ENCODE measurements around the gene GPR6.

The GPR6 gene, protein sequence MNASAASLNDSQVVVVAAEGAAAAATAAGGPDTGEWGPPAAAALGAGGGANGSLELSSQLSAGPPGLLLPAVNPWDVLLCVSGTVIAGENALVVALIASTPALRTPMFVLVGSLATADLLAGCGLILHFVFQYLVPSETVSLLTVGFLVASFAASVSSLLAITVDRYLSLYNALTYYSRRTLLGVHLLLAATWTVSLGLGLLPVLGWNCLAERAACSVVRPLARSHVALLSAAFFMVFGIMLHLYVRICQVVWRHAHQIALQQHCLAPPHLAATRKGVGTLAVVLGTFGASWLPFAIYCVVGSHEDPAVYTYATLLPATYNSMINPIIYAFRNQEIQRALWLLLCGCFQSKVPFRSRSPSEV

DNA sequence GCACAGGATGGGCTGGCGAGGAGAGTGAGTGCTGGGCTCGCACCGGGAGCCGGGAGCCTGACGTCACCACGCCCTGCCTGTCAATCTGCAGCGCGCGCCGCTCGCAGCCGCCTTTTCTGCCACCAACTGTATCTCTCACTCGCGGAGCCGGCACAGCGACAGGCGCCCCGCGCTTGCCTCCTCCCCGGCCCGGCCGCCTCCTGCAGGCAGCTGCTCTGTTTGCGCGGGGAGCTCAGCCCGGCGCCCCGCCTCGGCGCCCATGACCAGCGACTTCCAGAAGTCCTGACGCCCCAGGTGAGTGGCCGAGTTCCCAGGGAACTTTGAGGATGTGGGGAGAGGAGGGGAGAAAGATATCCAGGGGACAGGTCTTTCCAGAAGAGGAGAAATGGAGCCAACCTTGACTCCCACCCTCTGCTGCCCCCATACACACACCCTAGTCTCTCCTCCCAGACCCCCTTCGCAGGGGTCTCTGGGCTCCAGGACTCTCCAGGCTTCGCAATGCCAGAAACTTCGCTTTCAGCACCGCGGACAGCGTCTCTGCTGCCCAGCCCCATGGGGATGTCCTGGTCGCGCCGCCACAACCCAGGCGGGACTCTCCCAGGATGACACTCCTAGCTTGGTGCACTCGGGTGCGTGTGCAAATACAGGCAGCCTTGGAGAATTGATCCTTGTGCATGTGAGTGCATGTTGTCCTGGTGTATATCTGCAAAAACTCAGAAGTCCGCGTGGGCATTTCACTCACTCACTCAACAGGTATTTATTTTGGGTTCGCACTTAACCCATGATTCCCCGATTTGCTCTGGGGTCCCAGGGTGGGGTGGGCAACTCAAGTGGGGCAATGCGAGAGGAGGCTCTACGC is at the start of gene GPR6:
GPR6 (plus strand) TSS at position 138 of the 859 bp plus-strand sequence. CDS start 802 bp downstream, outside the sequence.
- Histone ChIP-seq H3K9ac (ENCODE audit: low read length in 5 of 5) (no peak within 1 kb of the TSS), H3K4me3 (ENCODE audit: low read depth in 1 of 5, low read length in 5 of 5) (peak within 1 kb of the TSS in 1 of 5 donors; percentile 16), H3K27me3 (ENCODE audit: control insufficient read depth in 5 of 5, insufficient read depth in 4 of 5, low read length in 5 of 5) (peaks cover 20 to 33% (median 26%) of the 10 kb centered on the region in 5 donors), H3K4me1 (ENCODE audit: control insufficient read depth in 5 of 5, insufficient read depth in 5 of 5, low read length in 5 of 5) (peaks cover 0 to 8% (median 4%) of the 10 kb centered on the region in 5 donors), H3K9me3 (ENCODE audit: control insufficient read depth in 5 of 5, low read length in 5 of 5) (peaks cover 0 to 7% (median 5%) of the 10 kb centered on the region in 5 donors), H3K36me3 (ENCODE audit: control insufficient read depth in 5 of 5, insufficient read depth in 5 of 5, low read length in 5 of 5) (no peaks in the 10 kb centered on the region), H3K27ac (ENCODE audit: low read depth, low read length) (no peak within 1 kb of the TSS)

DNA sequence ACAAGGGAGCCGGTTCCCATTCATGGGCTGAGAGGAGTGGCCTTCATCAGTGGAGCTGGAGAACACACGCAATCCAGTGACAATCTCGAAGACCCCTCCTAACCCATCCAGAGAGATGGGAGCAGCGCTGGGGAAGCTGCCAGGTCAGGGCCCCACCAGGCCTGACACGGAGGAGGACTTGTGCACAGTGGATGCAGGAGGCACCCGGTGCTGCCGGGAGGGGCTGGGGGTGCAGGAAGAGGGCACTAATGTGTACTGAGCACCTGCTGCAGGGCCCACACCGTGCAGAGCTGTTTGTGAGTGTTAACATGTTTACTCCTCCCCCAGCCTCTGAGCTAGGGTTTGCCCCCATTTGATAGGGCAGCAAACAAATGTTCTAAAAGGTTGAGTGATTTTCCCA is 43.8 kb upstream of the GPR6 start:
- Histone ChIP-seq H3K4me3 (ENCODE audit: low read depth in 1 of 5, low read length in 5 of 5) (no peak overlapping the region), H3K27ac (ENCODE audit: low read depth, low read length) (no peak overlapping the region), H3K9ac (ENCODE audit: low read length in 5 of 5) (no peak overlapping the region), H3K9me3 (ENCODE audit: control insufficient read depth in 5 of 5, low read length in 5 of 5) (peaks cover 0 to 4% (median 0%) of the 10 kb centered on the region in 5 donors), H3K27me3 (ENCODE audit: control insufficient read depth in 5 of 5, insufficient read depth in 4 of 5, low read length in 5 of 5) (no peaks in the 10 kb centered on the region), H3K36me3 (ENCODE audit: control insufficient read depth in 5 of 5, insufficient read depth in 5 of 5, low read length in 5 of 5) (no peaks in the 10 kb centered on the region), H3K4me1 (ENCODE audit: control insufficient read depth in 5 of 5, insufficient read depth in 5 of 5, low read length in 5 of 5) (no peaks in the 10 kb centered on the region)

DNA sequence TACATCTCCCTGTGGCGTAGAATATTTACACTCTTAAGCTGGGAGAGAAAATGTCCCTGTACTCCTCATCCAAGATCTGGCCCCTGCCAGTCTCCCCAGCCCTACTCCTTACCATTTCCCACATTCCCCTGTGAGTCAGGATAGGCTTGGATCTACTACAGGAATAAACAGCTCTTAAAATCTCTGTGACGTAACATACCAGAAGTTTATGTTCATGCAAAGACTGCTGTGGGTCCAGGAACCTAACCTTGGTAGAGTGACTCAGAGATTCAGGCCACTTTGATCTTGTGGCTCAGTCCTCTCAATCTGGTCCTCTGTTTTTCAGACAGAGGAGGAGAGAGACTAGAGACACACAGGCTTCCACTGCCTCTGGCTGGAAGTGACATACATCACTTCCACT is 38.5 kb upstream of the GPR6 start:
- Histone ChIP-seq H3K9ac (ENCODE audit: low read length in 5 of 5) (no peak overlapping the region), H3K9me3 (ENCODE audit: control insufficient read depth in 5 of 5, low read length in 5 of 5) (peaks cover 0 to 4% (median 0%) of the 10 kb centered on the region in 5 donors), H3K36me3 (ENCODE audit: control insufficient read depth in 5 of 5, insufficient read depth in 5 of 5, low read length in 5 of 5) (no peaks in the 10 kb centered on the region), H3K4me1 (ENCODE audit: control insufficient read depth in 5 of 5, insufficient read depth in 5 of 5, low read length in 5 of 5) (no peaks in the 10 kb centered on the region), H3K27ac (ENCODE audit: low read depth, low read length) (no peak overlapping the region), H3K27me3 (ENCODE audit: control insufficient read depth in 5 of 5, insufficient read depth in 4 of 5, low read length in 5 of 5) (no peaks in the 10 kb centered on the region), H3K4me3 (ENCODE audit: low read depth in 1 of 5, low read length in 5 of 5) (no peak overlapping the region)

DNA sequence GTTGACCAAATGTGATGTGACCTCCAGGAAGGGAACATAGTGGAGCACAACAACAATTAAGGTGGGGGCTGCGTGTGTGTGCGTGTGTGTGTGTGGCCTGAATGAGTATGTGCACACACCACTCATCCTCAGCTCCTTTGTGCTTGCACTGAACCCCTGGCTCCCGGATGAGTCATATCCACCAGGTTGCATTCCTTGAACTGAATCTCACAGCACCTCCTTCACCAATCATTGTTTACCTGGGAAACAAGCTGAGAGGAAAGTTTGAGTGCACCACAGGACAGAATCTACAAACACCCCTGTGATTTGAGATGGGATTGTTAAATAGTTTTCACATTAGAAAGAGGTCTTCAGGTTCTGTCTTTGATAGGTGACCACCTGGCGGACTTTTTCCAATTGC is 33.7 kb upstream of the GPR6 start:
- Histone ChIP-seq H3K36me3 (ENCODE audit: control insufficient read depth in 5 of 5, insufficient read depth in 5 of 5, low read length in 5 of 5) (no peaks in the 10 kb centered on the region), H3K4me3 (ENCODE audit: low read depth in 1 of 5, low read length in 5 of 5) (no peak overlapping the region), H3K4me1 (ENCODE audit: control insufficient read depth in 5 of 5, insufficient read depth in 5 of 5, low read length in 5 of 5) (no peaks in the 10 kb centered on the region), H3K27ac (ENCODE audit: low read depth, low read length) (no peak overlapping the region), H3K9me3 (ENCODE audit: control insufficient read depth in 5 of 5, low read length in 5 of 5) (no peaks in the 10 kb centered on the region), H3K27me3 (ENCODE audit: control insufficient read depth in 5 of 5, insufficient read depth in 4 of 5, low read length in 5 of 5) (peaks cover 0 to 5% (median 2%) of the 10 kb centered on the region in 5 donors), H3K9ac (ENCODE audit: low read length in 5 of 5) (no peak overlapping the region)

DNA sequence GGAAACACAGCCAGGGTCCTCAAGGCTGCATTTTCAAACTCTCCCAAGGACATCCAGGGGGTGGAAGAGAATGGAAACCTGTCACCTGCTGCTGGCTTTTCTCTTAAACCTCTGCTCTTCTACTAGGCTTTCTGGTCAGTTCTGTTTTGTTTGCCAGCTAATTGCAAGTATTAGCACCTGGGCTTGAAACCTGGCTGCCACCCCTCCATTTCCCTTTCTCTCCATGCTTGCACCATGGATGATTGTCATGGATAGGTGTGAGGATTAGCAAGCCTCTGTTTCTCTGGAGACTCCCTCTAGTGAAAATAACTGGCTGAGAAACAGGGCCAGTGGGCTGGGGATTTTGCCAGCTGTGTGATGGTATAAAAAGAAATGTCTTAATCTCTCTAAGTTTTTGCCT is 33.0 kb upstream of the GPR6 start:
- peaks cover 0 to 5% (median 2%) of the 10 kb centered on the region in 5 donors for H3K27me3 ChIP-seq (ENCODE audit: control insufficient read depth in 5 of 5, insufficient read depth in 4 of 5, low read length in 5 of 5)
- no peaks in the 10 kb centered on the region for H3K9me3 ChIP-seq (ENCODE audit: control insufficient read depth in 5 of 5, low read length in 5 of 5)
- no peaks in the 10 kb centered on the region for H3K4me1 ChIP-seq (ENCODE audit: control insufficient read depth in 5 of 5, insufficient read depth in 5 of 5, low read length in 5 of 5)
- no peaks in the 10 kb centered on the region for H3K36me3 ChIP-seq (ENCODE audit: control insufficient read depth in 5 of 5, insufficient read depth in 5 of 5, low read length in 5 of 5)
- no peak overlapping the region for H3K27ac ChIP-seq (ENCODE audit: low read depth, low read length)
- H3K9ac ChIP-seq (ENCODE audit: low read length in 5 of 5), result no peak overlapping the region
- H3K4me3 ChIP-seq (ENCODE audit: low read depth in 1 of 5, low read length in 5 of 5), result no peak overlapping the region

DNA sequence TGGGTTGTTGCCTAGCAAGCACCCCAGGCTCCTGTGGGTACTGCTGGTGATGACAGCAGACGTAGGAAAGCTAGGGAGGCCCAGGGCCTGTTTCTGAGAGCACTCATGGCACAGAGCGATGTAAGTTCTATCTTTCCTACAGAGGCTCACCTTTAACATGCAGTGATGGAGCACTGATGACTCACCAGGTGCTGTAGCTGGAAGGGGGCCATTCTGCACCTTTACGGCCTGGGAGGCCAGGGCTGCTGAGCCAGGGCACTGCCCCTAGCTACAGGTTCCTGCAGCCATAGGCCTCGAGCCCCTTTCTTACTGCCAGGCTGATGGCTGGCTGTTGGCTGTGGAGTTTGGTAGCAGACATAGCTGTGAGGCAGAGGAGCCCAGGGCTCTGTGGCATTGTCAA is 31.1 kb upstream of the GPR6 start:
- H3K4me1 ChIP-seq (ENCODE audit: control insufficient read depth in 5 of 5, insufficient read depth in 5 of 5, low read length in 5 of 5), result no peaks in the 10 kb centered on the region
- H3K9me3 ChIP-seq (ENCODE audit: control insufficient read depth in 5 of 5, low read length in 5 of 5), result no peaks in the 10 kb centered on the region
- no peak overlapping the region for H3K9ac ChIP-seq (ENCODE audit: low read length in 5 of 5)
- H3K4me3 ChIP-seq (ENCODE audit: low read depth in 1 of 5, low read length in 5 of 5), result no peak overlapping the region
- peaks cover 0 to 5% (median 2%) of the 10 kb centered on the region in 5 donors for H3K27me3 ChIP-seq (ENCODE audit: control insufficient read depth in 5 of 5, insufficient read depth in 4 of 5, low read length in 5 of 5)
- H3K36me3 ChIP-seq (ENCODE audit: control insufficient read depth in 5 of 5, insufficient read depth in 5 of 5, low read length in 5 of 5), result no peaks in the 10 kb centered on the region
- H3K27ac ChIP-seq (ENCODE audit: low read depth, low read length), result no peak overlapping the region

DNA sequence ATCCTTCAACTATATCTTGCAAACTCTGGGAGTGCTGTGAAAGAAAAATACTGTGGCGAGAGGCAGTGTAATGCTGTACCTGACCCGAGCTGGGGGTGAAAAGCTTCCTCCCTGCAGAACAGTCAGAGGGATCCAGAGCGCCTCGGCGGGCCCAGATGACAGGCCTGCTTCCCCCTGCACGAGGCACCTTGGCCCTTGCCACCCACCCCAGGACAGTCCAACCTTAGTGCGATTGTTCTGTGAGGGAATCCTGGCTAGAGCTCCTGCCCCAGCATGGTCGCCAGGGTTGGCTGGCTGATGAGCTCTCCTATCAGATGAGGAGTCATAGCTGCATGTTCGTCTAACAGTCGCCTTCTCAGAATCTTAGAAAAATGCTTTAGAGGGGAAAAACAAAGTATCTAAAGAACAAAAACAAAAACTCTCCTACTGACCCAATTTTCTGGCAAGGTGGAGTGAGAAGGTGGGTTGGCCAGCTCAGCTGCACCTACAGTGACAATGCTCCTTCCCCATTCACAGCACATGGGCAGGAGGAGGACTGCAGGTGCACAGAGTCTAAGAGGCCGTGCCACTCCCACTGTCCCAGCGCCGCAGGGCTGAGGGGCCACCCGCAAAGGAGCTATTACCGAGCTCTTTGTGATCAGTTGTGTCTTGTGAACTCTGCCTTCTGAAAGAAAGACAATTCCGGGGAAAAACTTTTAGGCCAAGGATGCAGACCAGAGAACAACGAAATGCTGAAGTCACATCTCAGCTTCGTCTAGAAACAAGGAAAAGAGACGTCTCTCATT is 28.6 kb upstream of the GPR6 start:
- Histone ChIP-seq H3K4me3 (ENCODE audit: low read depth in 1 of 5, low read length in 5 of 5) (no peak overlapping the region), H3K4me1 (ENCODE audit: control insufficient read depth in 5 of 5, insufficient read depth in 5 of 5, low read length in 5 of 5) (no peaks in the 10 kb centered on the region), H3K27ac (ENCODE audit: low read depth, low read length) (no peak overlapping the region), H3K27me3 (ENCODE audit: control insufficient read depth in 5 of 5, insufficient read depth in 4 of 5, low read length in 5 of 5) (peaks cover 0 to 5% (median 2%) of the 10 kb centered on the region in 5 donors), H3K9me3 (ENCODE audit: control insufficient read depth in 5 of 5, low read length in 5 of 5) (no peaks in the 10 kb centered on the region), H3K9ac (ENCODE audit: low read length in 5 of 5) (no peak overlapping the region), H3K36me3 (ENCODE audit: control insufficient read depth in 5 of 5, insufficient read depth in 5 of 5, low read length in 5 of 5) (no peaks in the 10 kb centered on the region)

DNA sequence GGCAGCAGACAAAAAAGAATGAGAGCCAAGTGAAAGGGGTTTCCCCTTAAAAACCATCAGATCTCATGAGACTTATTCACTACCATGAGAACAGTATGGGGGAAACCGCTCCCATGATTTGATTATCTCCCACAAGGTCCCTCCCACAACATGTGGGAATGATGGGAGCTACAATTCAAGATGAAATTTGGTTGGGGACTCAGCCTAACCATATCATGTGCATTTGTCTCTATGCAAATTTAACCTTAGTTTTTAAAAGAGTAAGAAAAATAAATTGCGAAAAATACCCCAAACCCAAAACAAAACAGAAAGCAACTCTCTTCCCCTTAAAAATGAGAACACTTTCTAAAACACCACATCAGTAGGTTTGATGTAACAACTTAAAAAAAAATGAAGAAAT is 22.6 kb upstream of the GPR6 start:
- Histone ChIP-seq H3K4me1 (ENCODE audit: control insufficient read depth in 5 of 5, insufficient read depth in 5 of 5, low read length in 5 of 5) (no peaks in the 10 kb centered on the region), H3K27ac (ENCODE audit: low read depth, low read length) (no peak overlapping the region), H3K4me3 (ENCODE audit: low read depth in 1 of 5, low read length in 5 of 5) (no peak overlapping the region)

DNA sequence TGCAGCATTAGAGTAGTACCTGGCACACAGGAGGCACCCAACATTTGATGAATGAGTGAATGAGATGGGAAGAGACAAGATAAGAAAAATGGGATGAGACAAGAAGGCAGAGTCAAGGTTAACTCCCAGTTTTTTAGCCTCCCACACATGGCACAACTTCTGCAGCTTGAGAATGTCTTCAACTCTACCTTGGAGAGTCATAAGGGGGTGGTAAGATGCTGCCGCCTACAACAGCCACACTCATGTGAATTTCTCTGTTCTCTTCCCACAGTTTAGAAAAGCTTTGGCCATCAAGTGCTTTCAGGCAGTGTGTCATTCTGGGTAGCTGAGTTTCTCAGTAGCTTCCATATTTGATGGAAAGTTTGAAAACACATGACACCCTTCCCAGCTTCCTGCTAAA is 19.5 kb upstream of the GPR6 start:
- Histone ChIP-seq H3K9me3 (ENCODE audit: control insufficient read depth in 5 of 5, low read length in 5 of 5) (peaks cover 0 to 3% (median 2%) of the 10 kb centered on the region in 5 donors), H3K4me3 (ENCODE audit: low read depth in 1 of 5, low read length in 5 of 5) (no peak overlapping the region), H3K4me1 (ENCODE audit: control insufficient read depth in 5 of 5, insufficient read depth in 5 of 5, low read length in 5 of 5) (no peaks in the 10 kb centered on the region), H3K36me3 (ENCODE audit: control insufficient read depth in 5 of 5, insufficient read depth in 5 of 5, low read length in 5 of 5) (no peaks in the 10 kb centered on the region), H3K27ac (ENCODE audit: low read depth, low read length) (no peak overlapping the region), H3K27me3 (ENCODE audit: control insufficient read depth in 5 of 5, insufficient read depth in 4 of 5, low read length in 5 of 5) (no peaks in the 10 kb centered on the region), H3K9ac (ENCODE audit: low read length in 5 of 5) (no peak overlapping the region)

More for the DNA sequence above, 22.6 kb upstream of the GPR6 start:
- Histone ChIP-seq H3K36me3 (ENCODE audit: control insufficient read depth in 5 of 5, insufficient read depth in 5 of 5, low read length in 5 of 5) (no peaks in the 10 kb centered on the region), H3K9ac (ENCODE audit: low read length in 5 of 5) (no peak overlapping the region), H3K27me3 (ENCODE audit: control insufficient read depth in 5 of 5, insufficient read depth in 4 of 5, low read length in 5 of 5) (no peaks in the 10 kb centered on the region), H3K9me3 (ENCODE audit: control insufficient read depth in 5 of 5, low read length in 5 of 5) (no peaks in the 10 kb centered on the region)
